SK-N-SH (cell line): Measurements from ENCODE around the gene SHCBP1.

Experiments used
- CTCF ChIP-seq: fragments of 200-600 bp; sonication (generic); IDR thresholded peaks from 2 replicates; pipeline ENCODE4 v1.6.1; 2017; ENCODE audit warnings: antibody characterized with exemption, mild to moderate bottlenecking, moderate library complexity
- EZH2phosphoT487 ChIP-seq: fragments of 200-600 bp; sonication (generic); IDR thresholded peaks from 2 replicates; pipeline ENCODE4 v1.6.1; 2017; ENCODE audit warnings: low read depth, mixed run types, mild to moderate bottlenecking, antibody characterized with exemption, moderate library complexity, borderline replicate concordance
- FOXM1 ChIP-seq: IDR thresholded peaks from 2 replicates; pipeline ENCODE4 v1.4.0; 2012; ENCODE audit warnings: low read depth, mild to moderate bottlenecking
- GABPA ChIP-seq: IDR thresholded peaks from 2 replicates; pipeline ENCODE4 v1.4.0; 2012; ENCODE audit warnings: low read depth, mild to moderate bottlenecking
- GATA2 ChIP-seq: sonication (generic); formaldehyde crosslinking; IDR thresholded peaks from 2 replicates; pipeline ENCODE4 v1.5.0; 2020; ENCODE audit warnings: mild to moderate bottlenecking, missing genetic modification reagents
- POLR2AphosphoS5 ChIP-seq: IDR thresholded peaks from 2 replicates; pipeline ENCODE4 v1.6.1; 2012; ENCODE audit warnings: low read depth, low read length
- REST ChIP-seq: IDR thresholded peaks from 2 replicates; pipeline ENCODE4 v1.6.1; 2012; ENCODE audit warnings: mild to moderate bottlenecking, low read depth, low read length, moderate library complexity

- TF ChIP-seq EZH2phosphoT487 = no peak
- no peak for TF ChIP-seq CTCF
- no peak for TF ChIP-seq POLR2AphosphoS5
- no peak for TF ChIP-seq REST
- no peak for TF ChIP-seq GATA2 (CRISPR knock-in tag)
- TF ChIP-seq FOXM1 = no peak
- no peak for TF ChIP-seq GABPA
These were observed 9.1 kb downstream of the SHCBP1 start for GRCh38 chr16:46612121-46612520.
